HG03521 (cell line): ENCODE data around the gene FABP3.

Experiments
- ATAC-seq: cut with Tn5 transposase; IDR thresholded peaks from one replicate; pipeline ENCODE4 v1.9.1; 2021; ENCODE audit warnings: mild to moderate bottlenecking, moderate library complexity; ENCODE audit not compliant: unreplicated experiment

Gene FABP3

DNA sequence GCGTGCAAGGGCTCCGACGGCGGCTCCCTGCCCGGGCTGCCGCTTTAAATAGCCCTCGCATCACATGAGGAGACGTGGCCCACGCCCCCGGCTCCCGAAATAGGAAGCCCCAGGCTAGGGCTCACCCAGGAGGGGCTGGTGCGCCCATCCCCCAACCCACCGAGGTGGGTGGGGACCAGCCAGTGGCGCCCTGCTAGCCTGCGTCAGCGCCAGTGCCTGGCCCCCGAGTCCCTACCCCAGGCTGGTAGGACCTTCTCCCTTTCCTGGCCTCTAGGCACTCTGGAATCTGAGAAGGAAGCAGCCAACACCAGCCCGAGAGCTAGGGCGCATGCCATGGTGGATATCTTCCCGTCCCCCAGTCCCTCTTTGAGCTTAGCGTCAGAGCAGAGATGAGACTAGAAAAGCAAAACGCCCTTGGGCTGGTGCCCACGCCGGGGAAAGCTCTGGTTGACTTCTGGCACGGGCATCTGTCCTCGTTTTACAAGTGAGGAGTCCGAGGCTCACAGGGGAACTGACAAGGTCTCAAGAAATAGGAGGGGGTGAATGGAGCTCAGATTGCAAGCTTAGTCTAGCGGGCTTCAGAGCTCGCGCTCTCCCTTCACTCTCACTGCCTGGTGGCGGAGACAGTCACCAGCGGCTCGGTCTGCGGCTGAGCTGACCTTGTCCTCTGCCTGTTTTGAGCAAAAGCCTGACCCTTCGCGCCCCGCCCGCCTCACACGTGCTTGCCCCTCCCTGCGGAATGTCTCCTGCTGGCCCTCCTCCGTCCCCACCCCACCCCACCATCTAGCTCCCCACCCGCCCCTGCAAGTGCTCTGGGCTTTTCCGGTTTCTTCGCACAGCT, at the start of gene FABP3:
Gene FABP3 (minus strand): TSS at position 21 of the 841 bp plus-strand sequence. CDS start 62 bp downstream, outside the sequence.
- ATAC-seq = no peak

DNA sequence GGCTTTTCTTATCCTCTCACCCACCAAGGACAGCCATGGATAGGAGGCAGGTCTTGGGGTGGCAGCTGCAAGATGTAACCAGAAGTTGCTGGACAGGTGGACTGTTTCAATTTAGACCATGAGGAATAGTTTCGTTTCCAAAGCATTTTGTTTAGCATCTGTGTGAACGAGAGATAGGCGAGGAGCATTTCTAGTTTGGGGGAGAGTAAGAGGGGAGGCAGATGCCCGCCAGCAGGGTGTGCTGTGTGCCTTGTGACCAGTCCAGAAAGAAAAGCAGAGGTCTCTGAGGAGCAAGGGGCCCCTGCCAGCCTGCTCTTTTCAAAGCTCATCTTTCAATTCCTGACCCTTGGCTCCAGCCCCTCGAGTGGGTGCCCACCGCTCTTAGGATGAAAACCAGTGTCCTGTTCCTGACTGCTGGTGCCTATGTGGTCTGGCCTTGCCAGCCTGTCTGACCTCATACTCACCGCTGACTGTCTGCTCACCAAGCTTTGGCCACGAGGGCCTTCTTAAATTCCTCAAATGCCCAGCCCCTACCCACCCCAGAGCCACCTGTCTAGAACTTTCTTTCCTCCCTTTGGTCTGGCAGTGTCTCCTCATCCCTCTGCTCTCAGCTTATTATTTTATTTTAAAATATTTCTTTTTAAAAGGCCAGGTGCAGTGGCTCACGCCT, 48.6 kb upstream of the FABP3 start:
- ATAC-seq = no peak

DNA sequence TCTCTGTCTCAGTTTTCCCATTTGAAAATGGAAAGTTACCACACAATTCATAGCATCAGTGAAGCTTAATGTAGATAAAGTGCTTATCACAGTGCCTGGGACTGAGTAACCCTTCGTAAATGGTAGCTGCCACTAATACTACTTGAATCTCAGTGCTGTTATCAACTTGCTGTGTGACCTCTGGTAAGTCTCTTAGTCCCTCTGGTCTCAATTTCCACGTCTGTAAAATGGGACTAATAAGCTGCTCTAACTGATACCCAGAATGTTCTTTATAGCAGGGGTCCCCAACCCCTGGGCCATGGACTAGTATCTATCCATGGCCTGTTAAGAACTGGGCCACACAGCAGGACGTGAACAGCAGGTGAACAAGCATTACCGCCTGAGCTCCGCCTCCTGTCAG, 47.8 kb upstream of the FABP3 start:
- ATAC-seq = no peak

DNA sequence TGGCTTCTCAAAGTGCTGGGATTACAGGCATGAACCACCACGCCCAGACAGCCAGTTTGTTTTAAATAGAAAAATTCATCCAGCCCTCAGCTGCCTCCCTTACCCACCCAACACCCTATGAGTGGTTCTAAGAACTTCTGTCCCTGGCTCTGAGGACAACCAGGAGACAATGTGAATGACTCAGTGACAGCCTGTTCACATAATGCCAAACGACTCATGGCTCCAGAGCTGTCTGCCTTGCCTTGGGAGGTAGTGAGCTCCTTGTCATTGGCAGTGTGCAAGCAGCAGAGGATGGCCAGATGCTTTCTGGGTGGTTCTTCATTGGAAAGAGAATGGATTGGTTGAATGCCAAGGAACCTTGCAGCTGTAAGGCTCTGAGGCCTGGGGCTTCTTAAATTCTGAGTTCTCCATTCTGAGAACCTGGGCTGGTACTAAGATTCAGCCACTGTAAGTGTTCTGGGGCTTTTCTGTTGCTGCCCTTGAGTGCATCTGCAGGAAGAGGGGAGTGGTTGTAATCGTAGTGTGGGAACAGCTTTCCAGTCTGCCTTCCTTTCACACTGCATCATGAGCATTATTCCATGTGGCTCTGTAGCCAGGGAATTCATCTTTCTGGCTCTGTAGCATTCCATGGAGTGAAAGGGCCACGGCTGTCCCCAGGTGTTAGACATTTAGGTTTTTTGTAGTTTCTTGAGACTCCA, 45.9 kb upstream of the FABP3 start:
- ATAC-seq = no peak

DNA sequence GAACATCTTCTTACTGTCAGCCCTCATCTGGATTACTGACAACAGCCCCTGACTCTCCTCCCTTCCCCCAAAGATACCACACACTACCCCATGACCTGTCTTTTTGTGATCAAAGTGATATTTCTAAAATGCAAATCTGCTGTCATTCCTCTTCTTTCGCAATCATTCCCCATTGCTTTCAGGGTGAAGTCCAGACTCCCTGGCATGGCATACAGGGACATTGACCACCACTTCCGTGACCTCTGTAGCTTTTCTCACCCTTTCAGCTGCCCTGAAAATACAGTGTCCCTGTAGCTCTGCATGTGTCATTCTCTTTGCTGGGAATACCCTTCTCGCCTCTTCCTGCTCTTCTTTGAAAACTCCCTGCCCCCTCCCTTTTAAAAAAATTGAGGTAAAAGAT, 44.3 kb upstream of the FABP3 start:
- ATAC-seq = no peak

DNA sequence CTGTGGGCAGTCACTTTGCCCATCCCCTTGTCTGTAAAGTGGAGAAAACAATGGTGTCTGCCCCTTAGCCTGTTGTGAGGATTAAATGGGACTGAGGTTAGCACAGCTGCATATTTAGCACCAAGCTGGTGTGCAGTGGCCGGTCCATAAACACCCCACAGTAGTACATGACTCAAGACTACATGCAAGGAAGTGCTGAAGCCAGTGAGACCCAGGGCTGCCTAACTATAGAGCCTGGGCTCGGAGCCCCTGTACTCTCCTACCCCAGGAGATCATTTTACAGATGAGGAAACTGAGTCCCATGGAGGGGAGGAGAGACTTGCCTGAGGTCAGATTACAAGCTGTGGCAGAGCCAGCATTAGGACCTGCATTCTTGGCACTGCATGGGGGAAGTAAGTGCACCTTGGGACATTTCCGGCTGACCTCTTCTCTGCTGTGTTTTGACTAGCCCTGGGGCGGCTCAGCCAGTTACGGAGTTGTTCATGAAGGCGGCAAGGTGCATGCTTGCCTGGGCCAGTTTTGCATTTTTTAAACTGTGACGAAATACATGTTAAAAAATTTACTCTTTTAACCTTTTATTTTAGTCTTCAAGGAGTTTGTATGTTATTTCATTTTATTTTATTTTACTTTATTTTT, 43.3 kb upstream of the FABP3 start:
- ATAC-seq = no peak

DNA sequence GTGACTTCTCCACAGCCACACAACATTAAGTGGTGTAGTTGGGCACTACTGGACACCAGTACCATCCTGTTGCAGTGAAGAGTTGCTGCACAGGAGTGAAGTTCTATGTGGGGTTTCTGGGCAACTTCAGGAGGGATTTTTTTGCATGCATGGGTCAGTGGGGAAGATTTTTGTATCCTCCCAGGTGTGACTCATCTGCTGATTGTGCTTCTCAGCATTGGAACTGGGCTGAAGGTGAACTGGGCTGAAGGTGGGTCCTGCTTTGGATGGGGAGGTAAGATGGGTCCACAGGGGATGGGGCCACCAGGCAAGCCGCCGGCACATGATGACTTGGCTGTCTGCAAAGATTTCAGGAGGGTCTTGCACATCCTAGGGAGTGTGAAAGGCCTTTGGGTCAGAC, 42.8 kb upstream of the FABP3 start:
- no peak for ATAC-seq

DNA sequence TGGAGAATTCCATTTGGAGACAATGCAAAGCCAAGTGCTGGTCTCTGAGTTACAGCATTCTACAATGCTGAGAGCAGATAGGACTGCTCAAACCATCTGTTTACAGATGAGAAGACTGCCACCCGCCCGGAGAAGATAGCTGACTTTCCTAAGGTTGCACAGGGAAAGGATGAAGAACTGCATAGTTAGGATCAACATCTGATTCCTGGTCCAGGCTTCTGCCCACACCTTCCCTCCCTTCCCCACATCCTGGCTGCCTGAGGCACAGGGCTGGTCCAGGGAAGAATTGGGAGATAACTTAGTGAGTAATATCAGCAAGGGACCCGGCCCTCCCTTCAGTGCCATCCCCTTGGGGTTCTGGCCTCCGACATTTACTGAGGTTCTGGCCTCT, 42.1 kb upstream of the FABP3 start:
- ATAC-seq = no peak

DNA sequence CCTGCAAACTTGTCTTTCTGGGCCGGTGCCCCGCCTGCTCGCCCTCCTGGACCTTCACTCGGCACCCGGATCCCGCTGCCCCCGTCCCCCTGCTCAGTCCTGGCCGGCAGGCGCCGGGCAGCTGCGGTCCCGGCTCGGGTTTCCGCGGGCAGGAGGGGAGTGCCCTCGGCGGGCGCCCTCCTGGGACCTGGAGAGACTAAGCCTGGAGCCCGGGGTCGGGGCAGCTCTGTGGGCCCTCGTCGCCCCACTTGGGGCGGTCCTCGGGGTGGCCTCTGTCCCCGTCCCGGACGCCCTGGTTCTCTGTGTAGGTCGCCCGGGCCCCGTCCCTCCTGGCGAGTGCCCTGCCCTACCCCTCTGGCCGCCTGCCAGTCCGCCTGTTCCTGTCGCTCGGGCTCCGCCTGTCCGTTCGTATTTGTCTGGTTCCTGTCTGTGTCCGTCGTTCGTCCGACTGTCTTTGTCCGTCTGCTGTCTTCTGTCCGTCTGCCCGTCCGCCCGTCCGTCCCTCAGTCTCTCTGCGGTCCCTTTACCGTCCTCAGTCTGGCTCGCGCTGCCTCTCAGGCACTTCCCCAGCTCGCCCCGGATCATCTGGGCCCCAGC, 40.6 kb upstream of the FABP3 start:
- no peak for ATAC-seq

DNA sequence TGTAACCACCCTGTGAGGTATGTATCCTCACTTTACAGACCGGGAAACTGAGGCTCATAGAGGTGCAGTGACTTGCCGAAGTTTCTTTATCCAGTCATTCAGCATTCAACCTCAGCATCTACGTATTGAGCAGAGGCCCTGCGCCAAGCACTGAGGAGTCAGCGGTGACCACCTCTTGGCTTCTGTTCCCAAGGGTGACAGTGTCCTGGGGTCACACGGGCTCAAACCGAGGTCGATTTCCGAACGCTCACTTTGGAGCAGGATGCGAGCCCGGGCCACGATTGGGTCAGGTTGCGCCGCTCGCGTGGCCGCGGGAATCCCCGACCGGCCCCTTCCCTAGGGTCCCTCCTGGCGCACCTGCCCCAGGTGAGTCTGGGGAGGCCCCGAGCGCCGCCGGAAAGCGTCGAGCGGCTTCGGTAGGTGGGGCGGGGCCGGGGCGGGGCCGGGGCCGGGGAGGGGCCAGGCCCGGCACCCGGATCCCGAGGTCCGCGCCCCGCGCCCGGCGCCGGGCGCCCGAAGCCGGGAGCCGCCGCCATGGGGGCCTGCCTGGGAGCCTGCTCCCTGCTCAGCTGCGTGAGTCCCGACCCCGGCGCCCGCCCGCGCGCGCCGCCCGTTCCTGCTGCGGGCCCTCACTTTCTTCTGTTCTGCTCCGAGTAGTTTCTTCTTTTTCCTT, 40.0 kb upstream of the FABP3 start, which contains the start of gene SERINC2:
Gene SERINC2 (plus strand): TSS at position 482 of the 673 bp plus-strand sequence. CDS start 53 bp downstream, at position 535.
- ATAC-seq = no peak

DNA sequence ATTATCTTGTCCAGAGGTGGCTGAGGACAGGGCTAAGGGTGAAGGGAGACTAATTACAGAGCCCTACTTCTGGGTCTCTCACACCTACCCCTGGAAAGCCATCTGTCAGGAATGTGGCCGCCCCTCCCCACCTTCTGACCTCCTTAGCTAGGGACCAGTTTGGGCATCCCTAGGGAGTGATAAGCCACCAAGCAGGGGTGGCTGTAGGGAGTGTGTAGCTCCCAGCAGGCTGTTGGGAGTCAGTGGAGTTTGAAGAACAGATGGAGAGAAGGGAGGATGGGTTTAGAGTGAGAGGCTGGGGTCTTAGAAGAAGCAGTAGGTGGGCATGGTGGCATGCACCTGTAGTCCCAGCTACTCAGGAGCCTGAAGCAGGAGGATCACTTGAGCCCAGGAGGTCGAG, 39.3 kb upstream of the FABP3 start:
- ATAC-seq = no peak

DNA sequence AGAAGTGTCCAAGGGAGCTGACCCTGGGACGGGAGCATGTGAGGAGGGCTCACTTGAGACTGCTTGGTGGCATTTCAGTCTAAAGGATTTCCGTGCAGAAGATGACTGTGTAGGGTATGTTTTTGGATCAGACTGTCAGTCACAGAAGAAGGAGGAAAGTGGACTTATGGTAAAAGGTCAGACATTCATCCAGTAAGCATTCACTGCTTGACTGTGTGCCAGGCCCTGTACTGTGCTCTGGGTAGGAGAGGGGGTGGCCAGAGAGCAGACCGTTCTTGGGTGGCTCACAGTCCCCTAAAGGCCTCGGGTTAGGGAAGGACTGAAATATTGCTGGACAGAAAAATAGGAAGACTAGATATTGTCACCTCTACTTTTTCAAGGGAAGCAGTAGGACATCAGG, 38.0 kb upstream of the FABP3 start:
- ATAC-seq = no peak

DNA sequence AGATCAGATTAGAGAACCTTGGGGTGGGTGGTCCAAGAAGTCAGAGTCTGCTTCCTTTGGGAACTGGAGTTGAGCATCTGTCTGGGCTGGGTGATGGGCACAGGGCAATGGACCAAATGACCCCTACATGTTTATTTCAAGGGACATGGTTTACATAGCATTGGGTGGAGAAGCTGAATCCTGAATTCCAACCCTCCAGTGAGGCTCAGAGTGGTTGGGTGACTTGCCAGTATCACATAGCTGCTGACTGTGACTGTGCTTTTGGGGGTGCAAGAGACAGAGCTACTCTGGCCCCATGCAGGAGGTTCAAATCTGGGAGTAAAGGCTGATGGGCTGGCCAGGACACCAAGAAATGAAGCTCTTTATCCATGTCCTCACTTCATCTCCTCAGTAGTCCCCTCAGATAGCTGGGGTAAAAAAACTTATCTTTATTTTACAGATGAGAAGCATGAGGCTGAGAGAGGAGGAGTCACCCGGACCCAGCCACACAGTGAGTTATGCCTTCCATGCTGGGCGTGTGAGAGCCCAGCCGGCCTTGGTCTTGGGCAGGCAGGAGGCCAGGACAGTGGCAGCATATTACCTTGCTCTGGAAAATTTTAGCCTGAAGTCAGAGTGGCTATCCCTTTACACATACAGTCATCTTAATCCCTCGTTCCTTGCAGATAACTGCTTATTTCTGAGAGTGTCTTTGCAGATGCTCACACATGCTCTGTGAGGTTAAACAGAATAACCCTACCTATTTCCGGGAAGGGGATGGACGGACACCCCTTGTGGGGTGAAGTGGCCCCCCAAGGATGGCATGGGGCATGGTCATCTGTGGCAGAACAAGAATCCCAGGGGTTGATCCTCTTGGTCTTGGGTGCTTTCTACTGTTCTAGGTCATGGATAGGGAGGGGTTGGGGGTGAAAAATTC, 37.3 kb upstream of the FABP3 start:
- no peak for ATAC-seq

DNA sequence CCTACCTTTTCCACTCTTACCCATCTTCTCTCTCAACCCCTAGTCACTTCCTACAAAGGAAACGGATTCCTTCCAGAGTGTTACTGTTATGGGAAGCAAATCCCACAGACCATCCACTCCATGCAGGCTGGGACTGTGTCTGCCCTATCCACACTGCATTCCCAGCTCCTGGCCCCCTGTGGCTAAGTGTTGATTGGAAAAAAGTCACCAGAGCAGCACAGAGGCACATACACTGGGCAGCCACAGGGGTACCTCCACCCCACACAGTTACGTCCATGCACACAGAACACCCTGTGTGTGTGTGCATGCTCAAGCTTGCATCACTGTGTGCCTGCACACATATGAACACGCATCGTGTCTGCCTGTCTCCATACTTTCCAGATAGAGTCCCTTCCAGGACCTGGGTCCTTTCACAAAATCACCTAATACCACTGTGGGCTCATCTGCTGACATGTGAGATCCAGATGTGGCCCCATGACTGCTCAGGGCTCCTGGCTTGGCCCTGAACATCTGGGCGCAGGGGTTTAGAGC, 36.0 kb upstream of the FABP3 start:
- no peak for ATAC-seq

DNA sequence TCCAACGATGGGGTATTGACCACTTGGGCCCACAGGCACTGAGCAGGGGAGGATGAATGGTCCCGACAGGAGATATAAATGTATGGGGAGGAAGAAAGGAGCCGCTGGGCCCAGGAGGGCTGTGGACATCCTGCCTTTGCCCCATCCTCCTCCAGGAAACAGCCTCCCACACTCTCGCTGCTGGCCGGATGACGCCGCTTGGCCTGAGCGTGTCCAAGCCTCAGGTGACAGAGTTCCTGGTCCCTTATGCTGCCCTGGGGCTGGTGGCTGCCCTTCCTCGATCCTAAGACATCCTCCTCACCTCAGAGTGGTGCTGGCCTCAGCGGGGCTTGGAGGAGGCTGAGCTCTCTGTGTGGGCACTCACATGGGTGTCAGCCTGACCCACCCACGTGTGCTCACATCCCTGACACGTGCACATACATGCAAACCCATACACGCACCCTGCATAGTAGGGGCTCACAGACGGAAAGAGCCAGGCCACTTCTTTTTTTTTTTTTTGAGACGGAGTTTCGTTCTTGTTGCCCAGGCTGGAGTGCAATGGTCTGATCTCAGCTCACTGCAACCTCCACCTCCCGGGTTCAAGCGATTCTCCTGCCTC, 34.3 kb upstream of the FABP3 start:
- ATAC-seq = no peak

DNA sequence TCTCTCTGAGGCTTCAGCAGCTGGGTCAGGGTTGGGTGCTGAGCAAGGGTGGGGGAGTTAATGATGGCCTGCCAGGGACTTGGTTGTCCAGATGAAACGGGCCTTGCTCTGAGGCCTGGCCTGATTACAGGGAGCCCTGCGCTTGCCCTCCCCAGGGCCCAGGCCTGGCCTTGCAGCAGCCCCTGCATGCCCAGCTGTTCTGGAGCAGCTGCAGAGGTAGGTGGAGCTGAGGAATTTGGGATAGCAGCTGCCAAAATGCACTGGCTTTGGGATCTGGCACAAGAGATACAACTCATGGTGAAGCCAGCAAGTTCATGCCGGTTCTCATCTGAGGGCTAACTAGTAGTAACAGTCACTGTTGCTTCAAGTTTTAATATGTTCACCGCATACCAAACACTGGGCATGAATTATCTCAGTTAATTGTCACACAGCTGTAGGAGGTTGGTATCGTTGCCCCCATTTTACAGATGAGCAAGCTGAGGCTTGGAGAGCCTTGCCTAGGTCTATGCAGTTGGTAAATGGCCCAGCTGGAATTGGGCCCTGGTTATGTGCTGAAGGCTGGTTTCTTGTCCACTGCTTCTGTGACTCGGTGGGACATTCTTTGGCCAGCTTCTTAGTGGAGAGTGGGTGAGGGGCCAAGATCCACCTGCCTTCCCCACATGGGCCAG, 32.8 kb upstream of the FABP3 start:
- no peak for ATAC-seq

DNA sequence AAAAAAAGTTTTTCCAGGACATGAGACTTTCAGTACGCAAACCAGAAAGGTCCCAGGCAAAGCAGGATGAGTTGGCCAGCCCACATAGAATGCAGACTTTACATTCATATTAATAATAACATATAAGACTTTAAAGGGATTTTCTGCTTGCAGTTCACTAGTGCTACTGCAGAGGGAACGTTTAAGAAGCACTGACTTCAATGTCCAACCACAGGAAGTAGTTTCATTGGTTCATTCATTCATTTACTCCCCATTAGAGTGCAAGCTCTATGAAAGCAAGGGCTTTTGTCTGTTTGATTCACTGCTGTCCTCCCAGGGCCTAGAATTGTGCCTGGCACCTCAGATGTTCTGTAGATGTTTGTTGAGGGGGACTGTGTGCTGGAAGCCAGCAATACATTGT, 28.4 kb upstream of the FABP3 start:
- no peak for ATAC-seq

DNA sequence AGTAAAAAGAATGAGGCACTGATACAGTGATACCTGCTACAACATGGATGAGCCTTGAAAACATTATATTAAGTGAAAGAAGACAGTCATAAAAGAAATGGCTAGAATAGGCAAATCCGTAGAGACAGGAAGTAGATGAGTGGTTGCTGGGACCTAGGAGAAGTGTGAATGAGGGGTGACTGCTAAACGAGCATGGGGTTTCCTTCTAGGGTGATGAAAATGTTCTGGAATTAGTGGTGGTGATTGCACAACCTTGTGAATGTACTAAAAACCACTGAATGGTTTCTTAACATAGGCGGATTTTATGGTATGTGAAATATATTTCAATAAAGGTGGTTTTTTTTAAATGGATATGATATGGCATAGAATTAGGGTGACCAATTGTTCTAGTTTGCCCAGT, 27.5 kb upstream of the FABP3 start:
- no peak for ATAC-seq
